Heart right ventricle (tissue), 16 donors: ENCODE data around the gene RAB11FIP2. TPM values are rescaled to one million over a fixed set of nuclear protein-coding genes. Genes with fewer than 3 reads are reported as not detected.
"Not testable (repeated sequence)": the region's sequence is repeated elsewhere in the genome, so short reads cannot be mapped to it uniquely, and the experiment has no call there.

Experiments used
- ATAC-seq, 8 donors: fragments of 200-7000 bp; cut with Tn5 transposase; one replicate each; pipeline ENCODE4 v1.9.1; 2020; ENCODE audit warnings: mild to moderate bottlenecking in 8 of 8, moderate library complexity in 8 of 8, moderate number of reproducible peaks in 1 of 8
- DNase-seq, 2 donors: peaks; one replicate each; pipeline ENCODE4 v3.0.0-alpha.2; 2020
- H3K27ac ChIP-seq, 10 donors: fragments of 200-600 bp; sonication (generic) in 2 of 10; one replicate each; pipeline versions ENCODE4 v1.5.0 to v1.8.0; 2020 to 2022; ENCODE audit warnings: mild to moderate bottlenecking in 3 of 10
- H3K27me3 ChIP-seq, 7 donors: fragments of 200-600 bp; one replicate each; pipeline ENCODE4 v1.8.0; 2021 to 2022; ENCODE audit warnings: mild to moderate bottlenecking in 2 of 7
- H3K36me3 ChIP-seq, 9 donors: fragments of 200-600 bp; sonication (generic) in 1 of 9; one replicate each; pipeline versions ENCODE4 v1.5.0 to v1.8.0; 2020 to 2022; ENCODE audit warnings: mild to moderate bottlenecking in 2 of 9
- H3K4me1 ChIP-seq, 9 donors: fragments of 200-600 bp; sonication (generic) in 1 of 9; one replicate each; pipeline versions ENCODE4 v1.5.0 to v1.8.0; 2020 to 2022; ENCODE audit warnings: mild to moderate bottlenecking in 4 of 9
- H3K4me3 ChIP-seq, 10 donors: fragments of 200-600 bp; sonication (generic) in 2 of 10; one replicate each; pipeline versions ENCODE4 v1.5.0 to v1.8.0; 2020 to 2022; ENCODE audit warnings: mild to moderate bottlenecking in 7 of 10, moderate library complexity in 2 of 10
- H3K9me3 ChIP-seq, 11 donors: fragments of 200-600 bp in 10 of 11; sonication (generic) in 2 of 11; one replicate each; pipeline versions ENCODE4 v1.5.0 to v1.8.0; 2013 to 2022; ENCODE audit warnings: mild to moderate bottlenecking in 2 of 11, control low read depth in 1 of 11, moderate library complexity in 1 of 11
- WGBS, 2 donors: extraction: QIAGEN DNeasy Blood & Tissue Kit; methylation state at CpG; one replicate each; pipeline ENCODE4 v1.1.7; 2013; ENCODE audit warnings: inconsistent platforms in 1 of 2; 5-methylcytosine and 5-hydroxymethylcytosine counted together
- intact Hi-C, 10 donors: fragments of 100-400 bp; cut with DNase I; formaldehyde crosslinking; loops; one replicate each; pipeline versions ENCODE4 v1.11.1 to v1.14.2; 2022
- polyA plus RNA-seq, 2 donors: library from polyadenylated mRNA; stranded (reverse); fragments of 200-250 nt; gene quantifications; one replicate each; pipeline ENCODE4 v1.2.3, GENCODE V29; 2013
- total RNA-seq, 10 donors: library from RNA; stranded (reverse); fragmentation: NEBNext Ultra II Directional in 3 of 10; extraction: Animal tissue kit (Norgen Biotek cat#: 25700) in 3 of 10; gene quantifications; one replicate each; pipeline versions ENCODE4 v1.2.1 to v1.2.4, GENCODE V29; 2021 to 2023
- TF ChIP-seq, protein P1 (sequence below), 9 donors: fragments of 200-600 bp; sonication (generic) in 2 of 9; IDR thresholded peaks; one replicate each; pipeline versions ENCODE4 v1.5.0 to v1.8.0; 2021 to 2022; ENCODE audit warnings: antibody characterized with exemption in 9 of 9, mild to moderate bottlenecking in 5 of 9, moderate library complexity in 1 of 9
- donor health status: Arrhythmogenic right ventricular cardiomyopathy.
- donor health status: ischemic (EF 13 %, LVEDD 7.1; RV severe dilation, severe dysfunction).
- donor health status: healthy with polysubstance abuse.
- donor health status: DM: no; HTN: yes; CAD: no.
- donor health status: DM: no; HTN: no; CAD: no.
- donor health status: ischemic (EF 25% LVEDD 6.9; RV normal size, moderate dysfunction).
- donor health status: ischemic (EF 25% LVEDD 5.7; RV mildly dilated, moderate dysfunction).
- donor health status: healthy.
- donor health status: DM: yes; HTN: yes; CAD: no.
- donor health status: Ischemic cardiomyopathy.
- donor health status: ischemic (EF 35%, LVEDD 5.7; RV mildly dilated, moderate dysfunction).
- donor health status: nonischemic (EF 11% LVEDD 7.7; RV severe dilation, severe dysfunction).
- donor health status: DM: yes; HTN: yes; CAD: no.
- donor health status: PGD.
- donor health status: ischemic (EF 29% LVEDD 5.4; RV normal size, mild dysfunction).
- donor health status: nonischemic (EF 23%, LVEDD 6.1; RV moderate dilation, normal function).

RAB11FIP2 gene
- total and polyA plus RNA-seq, 12 donors = 2.6 to 17.2 (median 13.6) TPM

DNA sequence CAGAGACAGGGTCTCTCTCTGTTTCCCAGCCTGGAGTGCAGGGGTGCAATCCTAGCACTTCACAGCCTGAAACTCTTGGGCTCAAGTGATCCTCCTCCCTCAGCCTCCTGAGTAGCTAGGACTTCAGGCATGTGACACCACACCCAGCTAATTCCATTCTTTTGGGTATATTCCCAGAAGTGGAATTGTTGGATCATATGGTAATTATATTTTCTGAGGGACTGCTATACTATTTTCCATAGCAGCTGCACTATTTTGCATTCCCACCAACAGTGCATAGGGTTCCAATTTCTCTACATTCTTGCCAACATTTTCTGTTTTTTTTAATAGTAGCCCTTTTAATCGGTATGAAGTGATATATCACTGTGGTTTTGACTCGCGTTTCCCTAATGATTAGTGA is 30.0 kb upstream of the RAB11FIP2 start:
- Histone ChIP-seq H3K4me1 (no peaks in the 10 kb centered on the region), H3K27ac (no peak overlapping the region), H3K36me3 (no peaks in the 10 kb centered on the region), H3K9me3 (peaks cover 0 to 6% (median 0%) of the 10 kb centered on the region in 11 donors), H3K4me3 (no peak overlapping the region), H3K27me3 (no peaks in the 10 kb centered on the region)
- WGBS, 2 donors = 84 to 86% methylated on average over 3 of the region's 3 CpGs
- no peak for ATAC-seq
- intact Hi-C loops = no loop called here
- no peak for DNase-seq
- TF ChIP-seq, protein P1, sequence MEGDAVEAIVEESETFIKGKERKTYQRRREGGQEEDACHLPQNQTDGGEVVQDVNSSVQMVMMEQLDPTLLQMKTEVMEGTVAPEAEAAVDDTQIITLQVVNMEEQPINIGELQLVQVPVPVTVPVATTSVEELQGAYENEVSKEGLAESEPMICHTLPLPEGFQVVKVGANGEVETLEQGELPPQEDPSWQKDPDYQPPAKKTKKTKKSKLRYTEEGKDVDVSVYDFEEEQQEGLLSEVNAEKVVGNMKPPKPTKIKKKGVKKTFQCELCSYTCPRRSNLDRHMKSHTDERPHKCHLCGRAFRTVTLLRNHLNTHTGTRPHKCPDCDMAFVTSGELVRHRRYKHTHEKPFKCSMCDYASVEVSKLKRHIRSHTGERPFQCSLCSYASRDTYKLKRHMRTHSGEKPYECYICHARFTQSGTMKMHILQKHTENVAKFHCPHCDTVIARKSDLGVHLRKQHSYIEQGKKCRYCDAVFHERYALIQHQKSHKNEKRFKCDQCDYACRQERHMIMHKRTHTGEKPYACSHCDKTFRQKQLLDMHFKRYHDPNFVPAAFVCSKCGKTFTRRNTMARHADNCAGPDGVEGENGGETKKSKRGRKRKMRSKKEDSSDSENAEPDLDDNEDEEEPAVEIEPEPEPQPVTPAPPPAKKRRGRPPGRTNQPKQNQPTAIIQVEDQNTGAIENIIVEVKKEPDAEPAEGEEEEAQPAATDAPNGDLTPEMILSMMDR (IDR thresholded peaks at IDR 0.05) = no peak

- intact Hi-C loops = no loop called here
- WGBS, 2 donors = 82 to 88% methylated on average over 1 of the region's 1 CpG
- DNase-seq (no peak), ATAC-seq (no peak)
- Histone ChIP-seq H3K36me3 (no peaks in the 10 kb centered on the region), H3K9me3 (peaks cover 0 to 6% (median 0%) of the 10 kb centered on the region in 11 donors), H3K27me3 (no peaks in the 10 kb centered on the region), H3K27ac (no peak overlapping the region), H3K4me1 (no peaks in the 10 kb centered on the region), H3K4me3 (no peak overlapping the region)
- TF ChIP-seq, protein P1 (IDR thresholded peaks at IDR 0.05) = no peak
Observed at GRCh38 chr10:118072840-118073239, 26.1 kb upstream of the RAB11FIP2 start.

- H3K36me3 ChIP-seq, H3K4me3 ChIP-seq, H3K4me1 ChIP-seq, DNase-seq, intact Hi-C loops, ATAC-seq, H3K9me3 ChIP-seq, H3K27me3 ChIP-seq, H3K27ac ChIP-seq: not testable (repeated sequence)
- WGBS, 2 donors = 92 to 93% methylated on average over 1 of the region's 1 CpG
Observed at GRCh38 chr10:118067389-118067788, 20.6 kb upstream of the RAB11FIP2 start.

GRCh38 chr10:118062798-118063238 is 16.1 kb upstream of the RAB11FIP2 start:
- no peaks in the 10 kb centered on the region for H3K36me3 ChIP-seq
- ATAC-seq (no peak), DNase-seq (no peak)
- TF ChIP-seq, protein P1 (IDR thresholded peaks at IDR 0.05) = no peak
- WGBS, 2 donors = 78% methylated on average over 4 of the region's 4 CpGs
- no peaks in the 10 kb centered on the region for H3K4me1 ChIP-seq
- H3K9me3 ChIP-seq = no peaks in the 10 kb centered on the region
- H3K27ac ChIP-seq = no peak overlapping the region
- no peak overlapping the region for H3K4me3 ChIP-seq
- intact Hi-C loops = no loop called here
- H3K27me3 ChIP-seq = no peaks in the 10 kb centered on the region

DNA sequence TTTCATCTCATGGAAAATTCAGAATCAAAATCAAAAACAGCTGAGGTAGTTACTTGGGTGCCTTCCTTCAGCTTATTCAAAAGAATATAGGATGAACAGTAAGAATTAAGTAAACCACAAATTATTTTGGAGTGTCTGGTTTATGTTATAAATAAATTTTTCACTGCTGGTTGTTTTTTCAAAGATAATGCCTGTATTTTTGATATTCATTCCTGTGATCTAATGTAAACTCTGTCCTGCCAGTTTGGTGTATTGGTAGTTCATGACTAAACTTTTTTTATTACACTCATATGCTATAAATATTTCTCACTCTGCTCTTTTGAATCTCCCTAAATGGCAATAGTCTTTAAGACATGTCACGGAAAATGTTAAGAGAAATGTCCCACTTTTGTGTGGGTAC is 11.6 kb upstream of the RAB11FIP2 start:
- DNase-seq (no peak), ATAC-seq (no peak)
- Histone ChIP-seq H3K4me1 (no peaks in the 10 kb centered on the region), H3K36me3 (no peaks in the 10 kb centered on the region), H3K4me3 (no peak overlapping the region), H3K27me3 (no peaks in the 10 kb centered on the region), H3K27ac (no peak overlapping the region), H3K9me3 (no peaks in the 10 kb centered on the region)
- intact Hi-C loops = no loop called here
- 94 to 100% methylated on average over 1 of the region's 1 CpG for WGBS, 2 donors
- TF ChIP-seq, protein P1 (IDR thresholded peaks at IDR 0.05) = no peak
